ENCODE data around the gene CA14. TPM values are rescaled to one million over a fixed set of nuclear protein-coding genes. Genes with fewer than 3 reads are reported as not detected.

The CA14 gene
- total RNA-seq, 1 experiment from 2014 or later, result 42.0 TPM

GRCh38 chr1:150237746-150238145 is 19.8 kb upstream of the CA14 start:
- Histone ChIP-seq H2AK5ac (ENCODE audit: insufficient read length, low read length) (no peak overlapping the region), H3K4me1 (ENCODE audit: insufficient read depth, low read length) (no peaks in the 10 kb centered on the region; the same call in 1 of the 2 replicates), H3K79me2 (ENCODE audit: insufficient read depth, low read length) (peaks cover 15% of the 10 kb centered on the region; the same call in 1 of the 2 replicates), H3K9me3 (ENCODE audit: control insufficient read depth, low read depth, low read length) (no peaks in the 10 kb centered on the region), H3T11ph (ENCODE audit: low read length) (no peak overlapping the region), H3K9ac (ENCODE audit: extremely low read depth, insufficient read length, low read length) (no peak overlapping the region), H3K23ac (ENCODE audit: insufficient read length, low read depth, low read length) (no peak overlapping the region), H3K4ac (ENCODE audit: low read depth, low read length) (no peak overlapping the region), H3K27ac (ENCODE audit: insufficient read length, low read depth, low read length) (no peak overlapping the region), H2BK5ac (ENCODE audit: insufficient read length, low read length) (no peak overlapping the region), H3K79me1 (ENCODE audit: insufficient read depth, low read depth, low read length, poor library complexity, severe bottlenecking) (no peaks in the 10 kb centered on the region), H4K20me1 (ENCODE audit: control insufficient read depth, insufficient read depth, insufficient read length) (no peaks in the 10 kb centered on the region), H2BK15ac (ENCODE audit: low read depth, low read length) (no peak overlapping the region), H2BK120ac (ENCODE audit: low read depth, low read length, poor library complexity, severe bottlenecking) (no peak overlapping the region), H3K56ac (ENCODE audit: insufficient read length, low read depth, low read length) (no peak overlapping the region), H3K4me2 (ENCODE audit: insufficient read depth, insufficient read length, low read length) (no peak overlapping the region), H3K14ac (ENCODE audit: insufficient read depth, low read length) (no peak overlapping the region), H4K5ac (ENCODE audit: insufficient read length, low read depth, low read length) (no peak overlapping the region), H3K18ac (ENCODE audit: insufficient read length, low read depth, low read length) (no peak overlapping the region), H3K27me3 (ENCODE audit: insufficient read depth, low read length) (no peaks in the 10 kb centered on the region), H3K23me2 (ENCODE audit: insufficient read length, low read depth, low read length, poor library complexity, severe bottlenecking) (peaks cover 15% of the 10 kb centered on the region), H4K8ac (replicated peaks; ENCODE audit: insufficient read length, low read depth, low read length) (no peak overlapping the region), H2BK20ac (ENCODE audit: low read depth, low read length, poor library complexity, severe bottlenecking) (no peak overlapping the region), H4K91ac (ENCODE audit: insufficient read length, low read depth, low read length) (no peak overlapping the region), H2BK12ac (ENCODE audit: insufficient read length, low read depth, low read length) (no peak overlapping the region), H2AFZ (ENCODE audit: low read length) (no peak overlapping the region)
- H3K4me1 Mint-ChIP-seq, result peaks cover 18 to 19% of the 10 kb centered on the region in 2 experiments
- peak overlapping the region in 1 of 2 experiments; percentile 57; a peak in 2 of 5 replicates for H3K4me3 Mint-ChIP-seq
- H3K36me3 Mint-ChIP-seq (ENCODE audit: insufficient read depth in 1 of 3, low read depth in 3 of 3), result peaks cover 0 to 3% (median 0%) of the 10 kb centered on the region in 3 experiments; a peak in 1 of 7 replicates
- DNase-seq, result no peak
- no peak for TF ChIP-seq CTCF (conservative IDR thresholded peaks at IDR 0.05)
- WGBS (ENCODE audit: extremely low coverage, insufficient read length, low lambda C conversion rate), result no CpG with 5 or more reads among the region's 21 CpGs
- H3K27me3 Mint-ChIP-seq (ENCODE audit: low read depth), result no peaks in the 10 kb centered on the region; the same call in 1 of the 2 replicates
- peak overlapping the region in 1 of 3 experiments; percentile 69; a peak in 2 of 7 replicates for H3K27ac Mint-ChIP-seq
- H3K9me3 Mint-ChIP-seq, result no peaks in the 10 kb centered on the region; a peak in 1 of 5 replicates

All from H9 (cell line).